HG03460 (cell line): ENCODE data around the gene GPS1.

Experiments
- ATAC-seq: cut with Tn5 transposase; IDR thresholded peaks from one replicate; pipeline ENCODE4 v1.9.1; 2021; ENCODE audit not compliant: unreplicated experiment

Gene GPS1

GRCh38 chr17:82041144-82041814, 10.4 kb upstream of the GPS1 start:
- no peak for ATAC-seq

GRCh38 chr17:82042649-82043048, 9.0 kb upstream of the GPS1 start:
- ATAC-seq = no peak

GRCh38 chr17:82043507-82043906, 8.2 kb upstream of the GPS1 start:
- no peak for ATAC-seq

GRCh38 chr17:82045936-82046484, 5.7 kb upstream of the GPS1 start:
- no peak for ATAC-seq

- ATAC-seq = no peak
Observed at GRCh38 chr17:82046903-82047302, 4.8 kb upstream of the GPS1 start.

- no peak for ATAC-seq
Observed at GRCh38 chr17:82047379-82047778, 4.3 kb upstream of the GPS1 start.

GRCh38 chr17:82047914-82048570, 3.7 kb upstream of the GPS1 start:
- no peak for ATAC-seq

- no peak for ATAC-seq
Observed at GRCh38 chr17:82048571-82048971, 3.1 kb upstream of the GPS1 start.

- no peak for ATAC-seq
Observed at GRCh38 chr17:82049106-82049505, 2.6 kb upstream of the GPS1 start.

GRCh38 chr17:82049521-82049971, 2.2 kb upstream of the GPS1 start:
- no peak for ATAC-seq

GRCh38 chr17:82050152-82050760, 1.4 kb upstream of the GPS1 start:
- no peak for ATAC-seq

- no peak for ATAC-seq
Observed at GRCh38 chr17:82050761-82051641, 697 bp upstream of the GPS1 start.

- ATAC-seq = no peak
Observed at GRCh38 chr17:82052638-82053059, 951 bp downstream of the GPS1 start.

- no peak for ATAC-seq
Observed at GRCh38 chr17:82053130-82053529, 1.4 kb downstream of the GPS1 start.

- ATAC-seq = no peak
Observed at GRCh38 chr17:82053556-82054263, 2.0 kb downstream of the GPS1 start.

GRCh38 chr17:82054351-82055022, 2.8 kb downstream of the GPS1 start:
- ATAC-seq = no peak

GRCh38 chr17:82055023-82055964, 3.6 kb downstream of the GPS1 start:
- no peak for ATAC-seq

GRCh38 chr17:82055965-82056728, 4.4 kb downstream of the GPS1 start:
- no peak for ATAC-seq
